Panc1 (cell line): Measurements from ENCODE around the gene PCDHGA2. TPM values are rescaled to one million over a fixed set of nuclear protein-coding genes. Genes with fewer than 3 reads are reported as not detected.
A peak's percentile ranks its signal among the peaks of the same experiment; 100 is the strongest.

Experiments
- ATAC-seq: fragments of 200-7000 bp; cut with Tn5 transposase; 2 replicates; pipeline ENCODE4 v1.9.1; 2020; ENCODE audit warnings: mild to moderate bottlenecking, moderate library complexity
- BruUV-seq: library from RNA; stranded (reverse); fragments of 400-500 nt; replicated peaks from 2 replicates; lab custom pipeline; 2021; lab: Mats Ljungman, UMichigan
- CTCF ChIA-PET: fragments of 300-600 bp; sonication (Branson Sonifier 250); formaldehyde crosslinking; loops from one replicate; lab custom pipeline; 2022; ENCODE audit warnings: antibody characterized with exemption; lab: Charles Lee
- POLR2A ChIA-PET: fragments of 300-600 bp; sonication (Branson Sonifier 250); formaldehyde crosslinking; loops from one replicate; lab custom pipeline; 2022; ENCODE audit warnings: antibody characterized with exemption; lab: Charles Lee
- DNase-seq: peaks from one replicate; pipeline ENCODE4 v3.0.0-alpha.2; 2010; ENCODE audit warnings: low read depth, low spot score
- H3K27ac ChIP-seq: 2 replicates; pipeline ENCODE4 v1.5.1; 2011; ENCODE audit warnings: mild to moderate bottlenecking, low read length, inconsistent platforms
- H3K27me3 ChIP-seq: fragments of 200-500 bp; sonication (Bioruptor generic); 2 replicates; pipeline ENCODE4 v1.6.0; 2014; ENCODE audit warnings: low read length, inconsistent platforms; ENCODE audit not compliant: control insufficient read depth, insufficient read depth
- H3K36me3 ChIP-seq: fragments of 200-500 bp; sonication (Bioruptor generic); 2 replicates; pipeline ENCODE4 v1.5.1; 2014; ENCODE audit warnings: inconsistent platforms, mild to moderate bottlenecking, low read length, moderate library complexity; ENCODE audit not compliant: control insufficient read depth, insufficient read depth
- H3K4me1 ChIP-seq: 2 replicates; pipeline ENCODE4 v1.5.1; 2011; ENCODE audit warnings: inconsistent platforms, mild to moderate bottlenecking, low read length, moderate library complexity; ENCODE audit not compliant: control insufficient read depth, insufficient read depth
- H3K4me3 ChIP-seq, 2 experiments: 2 replicates each; pipeline ENCODE4 v1.5.1; 2011 to 2012; ENCODE audit warnings: low read depth in 2 of 2, low read length in 2 of 2, mild to moderate bottlenecking in 2 of 2, inconsistent platforms in 1 of 2, moderate library complexity in 1 of 2
- H3K9me3 ChIP-seq: fragments of 200-500 bp; sonication (Bioruptor generic); 2 replicates; pipeline ENCODE4 v1.5.1; 2014; ENCODE audit warnings: low read depth, mild to moderate bottlenecking, inconsistent platforms, low read length, moderate library complexity; ENCODE audit not compliant: control insufficient read depth, insufficient read depth
- CTCF ChIP-seq: fragments of 450-650 bp; IDR thresholded peaks from 2 replicates; pipeline ENCODE4 v1.5.1; 2017; ENCODE audit warnings: mild to moderate bottlenecking
- POLR2AphosphoS5 ChIP-seq: IDR thresholded peaks from 2 replicates; pipeline ENCODE4 v1.6.1; 2012; ENCODE audit warnings: mild to moderate bottlenecking, low read depth, low read length, moderate library complexity
- REST ChIP-seq, 2 experiments: IDR thresholded peaks; 2 replicates each; pipeline ENCODE4 v1.6.1; 2011 to 2012; ENCODE audit warnings: low read depth in 2 of 2, control low read depth in 1 of 2, low read length in 1 of 2, mild to moderate bottlenecking in 1 of 2, moderate library complexity in 1 of 2; ENCODE audit not compliant: insufficient read depth in 1 of 2
- SIN3A ChIP-seq: IDR thresholded peaks from 2 replicates; pipeline ENCODE4 v1.6.1; 2012; ENCODE audit warnings: low read depth, mild to moderate bottlenecking, low read length, moderate library complexity, borderline replicate concordance; ENCODE audit not compliant: insufficient read depth
- TCF7L2 ChIP-seq: IDR thresholded peaks from 2 replicates; pipeline ENCODE4 v1.6.1; 2011; ENCODE audit warnings: mild to moderate bottlenecking, low read depth, low read length, inconsistent platforms
- in situ Hi-C: cut with HindIII; loops from 2 replicates; pipeline ENCODE4 v1.10.0; 2016; ENCODE audit warnings: low sequenced_read_pairs, low pct_unique_long_range_greater_than_20kb
- intact Hi-C: fragments of 100-400 bp; cut with micrococcal nuclease; formaldehyde crosslinking; loops from one replicate; pipeline ENCODE4 v1.10.0; 2022; ENCODE audit not compliant: unreplicated experiment
- total RNA-seq: library from RNA; stranded (reverse); gene quantifications from one replicate; pipeline ENCODE4 v1.2.1, GENCODE V29; 2021; ENCODE audit not compliant: unreplicated experiment

The PCDHGA2 gene
- total RNA-seq, 1 experiment from 2014 or later = 0.05 TPM

GRCh38 chr5:141319699-141320098 is 18.9 kb upstream of the PCDHGA2 start:
- ATAC-seq (no peak), DNase-seq (no peak)
- peak overlapping the region; percentile 96 for H3K27ac ChIP-seq
- CTCF ChIA-PET = interaction anchor here (0.8 to 1.4 kb wide), 3 partner anchors 11 to 93 kb away, joined by 3 to 7 read pairs (median 4); partner anchors contain the start of genes PCDHGA1, PCDHGA10 and PCDHGB1
- in situ Hi-C loops (no loop called here), intact Hi-C loops (loop anchor here (10.0 kb wide), 1 partner anchor 55 kb away; no protein-coding TSS in a partner anchor)
- TF ChIP-seq TCF7L2 (no peak), CTCF (no peak), POLR2AphosphoS5 (no peak), SIN3A (no peak), REST (IDR thresholded peaks at IDR 0.05; ENCODE audit: insufficient read depth in 1 of 2, low read depth in 2 of 2, low read length in 1 of 2) (no peak)
- no peaks in the 10 kb centered on the region for H3K27me3 ChIP-seq
- BruUV-seq = no TSS peak
- H3K9me3 ChIP-seq = peaks cover 53% of the 10 kb centered on the region
- H3K4me3 ChIP-seq = peak overlapping the region; percentile 82 to 91
- no peaks in the 10 kb centered on the region for H3K4me1 ChIP-seq
- POLR2A ChIA-PET = interaction anchor here (1.4 kb wide), 1 partner anchor 11 kb away, joined by 4 read pairs; the partner anchor contains the start of gene PCDHGA1
- peaks cover 2% of the 10 kb centered on the region for H3K36me3 ChIP-seq

- ATAC-seq (peak; percentile 98), DNase-seq (peak; percentile 84)
- Histone ChIP-seq H3K27ac (peak within 1 kb of the TSS; percentile 96), H3K9me3 (peaks cover 45% of the 10 kb centered on the region), H3K36me3 (peaks cover 2% of the 10 kb centered on the region), H3K27me3 (no peaks in the 10 kb centered on the region), H3K4me3 (peak within 1 kb of the TSS; percentile 82 to 91), H3K4me1 (no peaks in the 10 kb centered on the region)
- no TSS peak for BruUV-seq
- in situ Hi-C loops = no loop called here
- no peak; a peak in 1 of 4 replicates for TF ChIP-seq REST (IDR thresholded peaks at IDR 0.05; ENCODE audit: insufficient read depth in 1 of 2, low read depth in 2 of 2, low read length in 1 of 2)
- peak; percentile 98 for TF ChIP-seq POLR2AphosphoS5
- TF ChIP-seq CTCF = peak; percentile 94
- peak; percentile 54; the same call in 1 of the 2 replicates for TF ChIP-seq TCF7L2
- TF ChIP-seq SIN3A = no peak
- POLR2A ChIA-PET = interaction anchor here (0.6 to 1.4 kb wide), 3 partner anchors 10 to 567 kb away, joined by 3 to 14 read pairs (median 4); partner anchors contain the start of genes PCDHGA1 and PCDHGA3
- CTCF ChIA-PET = interaction anchor here (0.8 to 1.4 kb wide), 4 partner anchors 10 to 112 kb away, joined by 3 to 7 read pairs (median 4); partner anchors contain the start of genes PCDHB12, PCDHGA1, PCDHGA10 and PCDHGB1
- intact Hi-C loops = no loop called here
Measured at GRCh38 chr5:141320225-141321169, 18.1 kb upstream of the PCDHGA2 start, which contains the start of gene TAF7. TAF7 (minus strand) TSS chr5:141320784; CDS start chr5:141320044, 740 bp downstream.
